ENCODE data around the gene ZNF778.
"Not testable (repeated sequence)": the region's sequence is repeated elsewhere in the genome, so short reads cannot be mapped to it uniquely, and the experiment has no call there.

The ZNF778 gene

GRCh38 chr16:89257757-89258465 is 40.4 kb downstream of the ZNF778 start:
- DNase-seq: no peak

GRCh38 chr16:89259901-89260300 is 42.4 kb downstream of the ZNF778 start:
- not testable (repeated sequence) for DNase-seq

GRCh38 chr16:89261691-89262563 is 44.4 kb downstream of the ZNF778 start:
- DNase-seq: no peak

DNA sequence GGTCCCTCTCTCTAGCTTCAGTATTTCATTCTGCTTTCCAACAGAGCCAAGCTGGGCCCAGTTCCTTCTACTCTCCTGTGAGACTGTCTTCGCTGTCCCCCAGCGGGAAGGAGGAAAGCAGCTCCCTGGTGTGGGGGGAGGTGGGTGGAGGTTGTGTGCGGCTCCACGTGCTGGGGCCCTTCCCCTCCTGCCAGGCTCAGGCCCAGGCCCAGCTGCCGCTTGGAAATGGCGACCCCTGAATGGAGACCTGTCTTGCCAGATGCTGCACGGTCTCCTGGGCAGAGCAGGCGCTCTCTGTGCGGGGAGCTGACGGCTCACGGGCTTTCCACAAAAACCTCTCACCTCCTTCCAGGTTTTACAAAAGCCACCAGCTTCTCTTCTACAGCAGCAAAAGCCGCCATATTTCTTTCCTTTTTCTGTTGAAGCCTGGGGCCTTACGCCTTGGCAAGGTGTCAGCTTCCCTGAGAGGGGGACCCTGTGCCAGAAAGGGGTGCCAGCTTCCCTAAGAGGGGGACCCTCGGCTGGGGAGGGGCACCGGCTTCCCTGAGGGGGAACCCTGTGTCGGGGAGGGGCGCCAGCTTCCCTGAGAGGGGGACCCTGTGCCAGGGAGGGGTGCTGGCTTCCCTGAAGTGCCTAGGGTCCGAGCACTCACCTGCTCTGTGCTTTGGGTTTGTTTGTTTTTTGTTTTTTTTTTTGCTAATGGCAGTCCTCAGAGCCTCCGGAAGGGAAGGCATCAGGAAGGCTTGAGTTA is 47.5 kb downstream of the ZNF778 start:
- no peak for DNase-seq

DNA sequence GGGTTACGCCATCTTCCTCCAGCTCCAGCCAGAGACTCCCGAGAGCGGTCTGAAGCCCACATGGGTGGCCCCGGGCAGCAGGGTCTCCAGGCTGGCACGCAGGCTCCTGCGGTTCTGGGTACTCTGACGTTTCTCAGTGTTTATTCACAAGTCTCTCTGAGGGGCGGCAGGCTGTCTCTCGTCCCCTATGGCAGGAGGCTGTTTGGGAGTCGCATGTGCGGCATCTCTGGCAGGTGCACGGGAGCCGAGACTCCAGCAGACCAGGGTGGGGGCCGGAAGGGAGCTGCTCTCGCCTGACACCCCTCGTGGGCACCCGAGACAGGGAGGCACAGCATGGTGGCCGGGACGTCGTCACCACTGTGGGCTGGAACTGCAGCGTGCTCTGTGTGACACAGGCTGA is 48.1 kb downstream of the ZNF778 start:
- DNase-seq: no peak

- no peak for DNase-seq
These were observed 49.1 kb downstream of the ZNF778 start for GRCh38 chr16:89266521-89267134.

- not testable (repeated sequence) for DNase-seq
These were observed 50.2 kb downstream of the ZNF778 start for GRCh38 chr16:89267746-89268145.

GRCh38 chr16:89268585-89268984 is 51.1 kb downstream of the ZNF778 start:
- DNase-seq: no peak

GRCh38 chr16:89268987-89269735 is 51.7 kb downstream of the ZNF778 start:
- no peak for DNase-seq

DNA sequence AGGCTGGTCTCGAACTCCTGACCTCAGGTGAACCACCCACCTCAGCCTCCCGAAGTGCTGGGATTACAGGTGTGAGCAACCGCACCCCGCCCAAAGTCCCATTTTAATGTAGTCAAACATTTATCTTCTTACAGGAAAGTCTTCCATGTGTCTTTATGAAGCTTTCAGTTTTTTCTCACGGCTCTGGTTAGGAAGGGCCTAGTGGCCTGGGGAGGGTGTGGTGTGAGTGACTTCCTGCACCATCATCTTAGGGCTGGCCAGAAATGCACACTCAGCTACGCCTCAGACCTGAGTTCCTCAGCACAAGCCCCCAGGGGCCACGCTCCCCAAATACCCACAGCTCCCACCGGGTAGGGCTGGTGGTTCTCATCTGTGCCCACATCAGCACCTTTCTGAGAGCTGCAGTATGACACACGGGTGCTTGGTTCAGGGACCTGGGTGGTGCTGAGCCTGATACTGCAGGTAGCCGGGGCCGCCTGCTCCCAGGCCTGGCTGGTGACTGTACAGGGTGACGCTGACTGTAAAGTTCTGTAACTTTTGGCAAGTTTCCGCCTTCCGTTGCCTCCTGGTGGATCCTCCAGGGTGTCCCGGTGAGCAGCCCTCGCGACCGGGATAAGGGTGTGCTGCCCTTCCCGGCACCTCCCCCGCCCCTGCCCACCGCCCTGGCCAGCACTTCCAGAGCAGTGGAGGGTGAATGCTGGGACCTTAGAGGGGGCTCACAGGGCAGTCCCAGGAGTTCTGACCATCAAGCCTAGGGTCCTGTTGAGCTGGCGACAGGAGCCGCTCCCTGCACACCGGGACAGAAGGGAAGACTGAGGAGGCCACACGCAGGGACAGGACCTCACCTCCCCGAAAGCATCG is 52.5 kb downstream of the ZNF778 start:
- DNase-seq: no peak

- DNase-seq: no peak
These were observed 53.3 kb downstream of the ZNF778 start for GRCh38 chr16:89270666-89271345.

GRCh38 chr16:89272631-89273030 is 55.1 kb downstream of the ZNF778 start:
- no peak for DNase-seq

GRCh38 chr16:89273741-89274472 is 56.4 kb downstream of the ZNF778 start:
- DNase-seq: no peak

DNA sequence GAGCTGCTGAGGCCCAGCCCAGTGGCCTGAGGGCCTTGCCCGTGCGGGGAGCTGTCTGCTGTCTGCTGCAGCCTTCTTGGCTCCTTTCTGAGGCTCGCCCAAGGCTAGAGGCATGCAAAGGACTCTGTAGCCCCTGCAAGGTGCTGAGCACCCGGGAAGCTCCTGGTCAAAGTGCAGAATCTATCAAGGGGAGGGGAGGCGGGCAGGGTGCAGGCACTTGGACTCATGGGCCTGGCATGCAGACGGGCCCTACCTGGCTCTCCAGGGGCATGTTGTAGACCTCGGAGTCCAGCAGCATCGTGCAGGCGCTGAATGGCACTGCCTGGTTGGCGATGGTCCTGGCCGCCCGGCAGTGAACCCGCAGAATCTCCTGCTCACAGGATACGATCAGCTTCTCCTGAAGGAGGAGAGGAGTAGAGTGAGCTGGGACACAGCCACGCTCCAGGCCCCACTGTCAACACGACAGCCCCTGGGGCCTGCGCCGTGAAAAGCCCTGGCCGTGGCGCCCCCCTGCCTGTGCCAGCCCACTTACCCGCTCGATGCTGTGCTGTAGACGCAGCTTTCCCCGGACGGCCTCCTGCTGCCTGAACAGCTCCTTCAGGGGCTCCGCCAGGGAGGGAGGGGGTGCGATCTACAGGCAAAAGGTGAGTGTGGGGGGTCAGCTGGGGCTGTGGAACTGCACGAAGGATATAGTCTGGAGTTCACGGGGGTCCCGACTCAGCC is 57.2 kb downstream of the ZNF778 start:
- no peak for DNase-seq

GRCh38 chr16:89275284-89275584 is 57.7 kb downstream of the ZNF778 start:
- no peak for DNase-seq

- no peak for DNase-seq
These were observed 58.6 kb downstream of the ZNF778 start for GRCh38 chr16:89275837-89276720.

GRCh38 chr16:89277049-89277448 is 59.5 kb downstream of the ZNF778 start:
- DNase-seq: no peak

- DNase-seq: no peak
These were observed 60.3 kb downstream of the ZNF778 start for GRCh38 chr16:89277641-89278341.
